Left renal cortex interstitium (tissue), 4 donors: ENCODE measurements around the gene ULK1. TPM values are rescaled to one million over a fixed set of nuclear protein-coding genes. Genes with fewer than 3 reads are reported as not detected.

Source experiments
- DNase-seq, 4 donors: peaks; one replicate each; pipeline ENCODE4 v3.0.0-alpha.2; 2013; ENCODE audit warnings: low read depth in 4 of 4, low spot score in 2 of 4, missing footprints in 1 of 4
- polyA plus RNA-seq, 4 donors: library from polyadenylated mRNA; unstranded; fragments of 120-200 nt; gene quantifications; one replicate each; pipeline ENCODE4 v1.2.1, GENCODE V29; 2013; ENCODE audit not compliant: insufficient read length in 4 of 4

The ULK1 gene
- polyA plus RNA-seq, 4 donors = 18.8 to 47.9 (median 34.7) TPM

GRCh38 chr12:131905630-131906091 lies 11.2 kb downstream of the ULK1 start:
- DNase-seq = no peak

GRCh38 chr12:131907379-131908091 lies 13.1 kb downstream of the ULK1 start:
- DNase-seq = no peak

DNA sequence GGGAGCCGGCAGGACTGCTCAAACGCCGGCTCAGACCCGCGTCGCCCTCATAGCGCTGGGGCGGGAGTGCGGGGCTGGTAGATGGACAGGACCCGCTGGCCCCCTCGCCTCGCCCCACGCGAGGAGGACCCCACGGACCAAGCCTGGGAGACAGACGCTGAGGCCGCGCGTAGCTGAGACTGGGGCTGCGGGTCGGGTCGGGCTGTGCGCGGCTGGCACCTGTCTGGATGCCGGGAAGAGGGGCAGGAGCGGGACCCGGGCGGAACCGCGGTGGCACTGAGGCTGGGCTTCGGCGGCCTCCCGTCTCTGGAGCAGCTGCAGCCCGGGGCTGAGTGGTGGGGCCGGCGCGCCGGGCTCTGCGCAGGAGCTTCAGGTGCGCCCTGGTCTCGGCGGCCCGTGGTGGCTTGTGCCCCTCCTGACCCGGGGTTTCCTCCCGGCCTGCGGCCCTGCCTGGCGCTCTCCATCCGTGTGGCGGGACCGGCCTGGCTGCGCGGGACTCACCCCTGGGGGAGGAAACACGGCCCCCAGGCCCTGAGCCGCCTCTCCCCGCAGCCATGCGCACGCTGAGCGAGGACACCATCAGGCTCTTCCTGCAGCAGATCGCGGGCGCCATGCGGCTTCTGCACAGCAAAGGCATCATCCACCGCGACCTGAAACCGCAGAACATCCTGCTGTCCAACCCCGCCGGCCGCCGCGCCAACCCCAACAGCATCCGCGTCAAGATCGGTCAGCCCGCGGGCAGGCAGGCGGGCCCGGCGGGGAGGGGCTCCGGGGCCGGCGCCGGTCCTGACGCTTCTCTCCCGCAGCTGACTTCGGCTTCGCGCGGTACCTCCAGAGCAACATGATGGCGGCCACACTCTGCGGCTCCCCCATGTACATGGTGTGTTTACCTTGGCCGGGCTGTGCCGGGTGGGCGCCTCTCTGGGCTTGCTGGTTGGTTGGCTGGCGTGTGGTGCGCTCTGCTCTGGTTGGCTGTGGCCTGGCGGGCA lies 14.0 kb downstream of the ULK1 start:
- DNase-seq = no peak

- DNase-seq = no peak
These were observed 14.8 kb downstream of the ULK1 start for GRCh38 chr12:131909081-131909751.

GRCh38 chr12:131909752-131910219 lies 15.4 kb downstream of the ULK1 start:
- no peak for DNase-seq

DNA sequence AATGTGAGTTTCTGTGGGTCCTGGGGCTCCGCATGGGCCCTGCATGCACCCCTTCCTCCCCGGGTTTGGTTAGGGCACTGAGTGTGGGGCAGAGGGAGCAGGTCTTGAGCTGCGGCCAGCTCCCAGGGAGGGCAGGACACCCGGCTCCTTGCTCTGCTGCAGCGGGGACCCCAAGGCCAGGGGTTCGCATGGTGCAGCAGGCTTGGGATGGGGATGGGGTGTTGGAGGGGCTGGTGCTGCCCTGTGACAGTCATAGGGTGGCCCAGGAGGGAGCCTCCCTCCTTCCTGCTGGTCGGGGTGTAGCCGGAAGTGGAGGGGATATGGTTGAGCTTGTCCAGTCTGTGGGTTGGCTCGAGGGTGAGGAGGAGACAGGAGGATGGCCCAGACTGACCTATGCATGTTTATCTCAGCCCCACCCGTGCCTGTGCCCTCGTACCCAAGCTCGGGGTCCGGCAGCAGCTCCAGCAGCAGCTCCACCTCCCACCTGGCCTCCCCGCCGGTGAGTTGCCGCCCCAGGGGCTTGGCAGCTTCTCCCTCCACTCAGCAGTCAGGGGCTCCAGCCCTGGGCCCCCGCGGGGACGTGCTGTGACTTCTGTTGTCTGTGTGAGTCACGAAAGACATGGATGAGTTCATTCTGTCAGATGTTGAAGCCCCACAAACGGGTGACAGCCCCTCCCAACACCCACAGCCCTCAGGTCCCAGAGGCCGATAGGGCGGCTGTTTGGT lies 16.0 kb downstream of the ULK1 start:
- DNase-seq = no peak

DNA sequence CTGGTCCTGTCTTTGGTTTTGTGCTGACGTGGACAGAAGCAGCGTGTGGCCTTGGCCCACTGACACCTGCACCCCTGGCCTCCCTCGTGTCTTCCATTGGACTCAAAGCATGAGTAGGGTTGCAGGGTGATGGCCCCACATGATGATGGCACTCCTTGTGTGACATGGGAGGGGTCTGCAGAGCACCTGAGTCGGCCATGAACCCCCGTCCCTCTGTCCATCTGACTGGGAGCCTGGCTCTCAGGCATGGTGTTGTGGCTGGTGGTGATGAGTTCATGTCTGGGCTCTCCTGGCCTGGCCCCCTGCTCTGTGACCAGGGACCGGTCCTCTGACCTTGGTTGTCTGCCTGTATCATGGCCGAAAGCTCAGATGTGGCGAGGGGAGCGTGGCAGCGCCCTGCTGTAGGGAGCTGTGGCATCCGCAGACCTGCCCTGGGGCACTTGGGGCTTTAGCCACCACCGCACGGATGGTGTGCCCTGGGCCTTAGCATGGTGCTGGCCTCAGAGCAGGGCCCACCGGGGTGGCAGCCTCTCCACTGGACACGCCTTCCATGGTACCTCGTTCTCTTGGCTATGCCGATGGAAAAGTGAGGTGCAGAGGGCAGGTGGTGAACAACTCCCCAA lies 16.7 kb downstream of the ULK1 start:
- no peak for DNase-seq

GRCh38 chr12:131911851-131912477 lies 17.5 kb downstream of the ULK1 start:
- DNase-seq = no peak

- no peak for DNase-seq
These were observed 18.3 kb downstream of the ULK1 start for GRCh38 chr12:131912518-131913274.

DNA sequence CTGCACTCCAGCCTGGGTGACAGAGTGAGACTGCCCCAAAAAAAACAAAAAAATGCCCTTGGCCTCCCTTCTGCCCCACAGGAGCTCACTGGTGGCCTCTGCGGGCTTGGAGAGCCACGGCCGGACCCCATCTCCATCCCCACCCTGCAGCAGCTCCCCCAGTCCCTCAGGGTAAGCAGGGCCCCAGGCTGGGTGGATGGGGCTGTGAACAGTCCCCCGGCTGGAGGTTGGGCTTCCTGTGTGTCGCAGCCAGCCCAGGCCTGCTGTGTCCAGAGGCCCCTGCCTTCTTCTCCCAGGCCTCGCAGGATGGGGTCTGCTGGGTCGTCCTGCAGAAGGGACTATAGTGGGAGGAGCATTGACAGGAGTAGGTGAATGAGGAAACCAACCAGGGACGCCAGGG lies 19.2 kb downstream of the ULK1 start:
- DNase-seq = no peak

DNA sequence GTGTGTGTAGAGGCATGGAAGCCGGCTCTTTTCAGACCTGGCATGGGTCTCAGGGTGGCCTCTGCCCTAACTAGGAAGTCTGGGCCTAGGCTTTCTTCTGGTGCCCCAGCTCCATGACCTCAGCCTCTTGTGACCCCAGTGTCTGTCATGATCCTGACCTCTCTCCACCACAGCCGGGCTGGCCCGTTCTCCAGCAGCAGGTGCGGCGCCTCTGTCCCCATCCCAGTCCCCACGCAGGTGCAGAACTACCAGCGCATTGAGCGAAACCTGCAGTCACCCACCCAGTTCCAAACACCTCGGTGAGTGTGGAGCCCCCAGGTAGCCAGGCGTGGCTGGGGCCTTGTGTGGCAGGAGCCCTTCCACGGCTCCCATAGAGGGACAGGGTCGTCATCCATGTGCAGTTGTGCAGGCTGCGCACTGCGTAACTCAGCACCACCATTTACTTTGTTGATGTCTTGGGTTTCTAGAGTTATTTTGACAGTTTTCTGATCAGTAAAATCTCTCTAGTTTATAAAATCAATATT lies 19.8 kb downstream of the ULK1 start:
- DNase-seq = no peak

GRCh38 chr12:131915000-131915689 lies 20.7 kb downstream of the ULK1 start:
- no peak for DNase-seq

DNA sequence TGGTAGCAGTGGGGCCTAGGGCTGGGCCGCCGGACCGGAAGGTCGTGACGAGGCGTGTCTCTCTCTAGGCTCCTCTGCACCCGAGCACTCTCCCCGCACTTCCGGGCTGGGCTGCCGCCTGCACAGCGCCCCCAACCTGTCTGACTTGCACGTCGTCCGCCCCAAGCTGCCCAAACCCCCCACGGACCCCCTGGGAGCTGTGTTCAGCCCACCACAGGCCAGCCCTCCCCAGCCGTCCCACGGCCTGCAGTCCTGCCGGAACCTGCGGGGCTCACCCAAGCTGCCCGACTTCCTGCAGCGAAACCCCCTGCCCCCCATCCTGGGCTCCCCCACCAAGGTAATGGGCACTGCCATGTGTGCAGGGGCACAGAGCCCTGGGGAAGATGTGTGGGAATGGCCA lies 21.4 kb downstream of the ULK1 start:
- no peak for DNase-seq

- DNase-seq = no peak
These were observed 22.1 kb downstream of the ULK1 start for GRCh38 chr12:131916306-131917138.

DNA sequence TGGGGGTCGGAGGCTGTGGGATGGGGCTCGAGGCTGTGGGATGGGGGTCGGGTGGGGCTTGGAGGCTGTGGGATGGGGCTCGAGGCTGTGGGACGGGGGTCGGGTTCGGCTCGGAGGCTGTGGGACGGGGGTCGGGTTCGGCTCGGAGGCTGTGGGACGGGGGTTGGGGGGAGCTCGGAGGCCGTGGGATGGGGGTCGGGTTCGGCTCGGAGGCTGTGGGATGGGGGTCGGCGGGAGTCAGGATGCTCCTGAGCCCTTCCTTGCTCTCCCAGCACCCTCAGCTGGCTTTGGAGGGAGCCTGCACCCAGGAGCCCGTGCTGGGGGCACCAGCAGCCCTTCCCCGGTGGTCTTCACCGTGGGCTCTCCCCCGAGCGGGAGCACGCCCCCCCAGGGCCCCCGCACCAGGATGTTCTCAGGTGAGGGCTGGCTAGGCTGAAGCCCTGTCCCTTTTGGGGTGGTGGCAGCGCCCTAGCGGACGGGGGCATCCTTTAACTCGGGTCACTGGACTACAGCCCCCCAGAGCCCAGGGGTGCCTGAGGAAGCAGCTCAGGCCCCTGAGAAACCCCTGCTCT lies 22.8 kb downstream of the ULK1 start:
- DNase-seq = no peak

DNA sequence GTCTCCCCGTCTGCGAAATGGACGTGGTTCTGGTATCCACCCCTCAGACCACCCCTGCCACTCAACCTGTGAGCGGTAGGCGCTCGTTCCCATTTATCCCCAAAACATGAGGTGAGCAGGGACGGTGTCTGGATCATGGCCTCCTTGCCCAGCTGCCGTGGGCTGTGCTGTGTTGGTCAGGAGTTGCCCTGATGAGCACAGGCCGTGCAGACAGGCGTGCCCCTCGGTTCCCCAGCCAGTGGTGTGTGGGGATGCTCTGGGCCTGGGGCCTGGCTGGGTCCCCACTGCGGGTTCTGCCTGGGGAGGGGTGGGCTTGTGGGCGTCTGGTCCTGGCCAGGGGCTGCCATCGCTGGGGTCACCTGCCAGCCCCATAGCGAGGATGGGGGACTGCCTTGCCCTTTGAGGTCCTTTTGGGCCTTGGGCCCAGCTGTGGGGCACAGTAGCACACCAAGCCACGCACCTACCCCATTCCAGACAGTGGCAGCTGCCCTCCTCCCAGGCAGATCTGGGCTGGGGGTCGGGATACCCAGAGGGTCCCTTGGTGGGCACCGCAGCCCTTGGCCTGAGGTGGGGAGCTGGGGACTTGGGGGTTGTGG lies 23.4 kb downstream of the ULK1 start:
- DNase-seq = no peak
